Bronchus fibroblast of lung (primary cell): ENCODE results near the gene C2orf80. TPM values are rescaled to one million over a fixed set of nuclear protein-coding genes. Genes with fewer than 3 reads are reported as not detected.

ENCODE experiments used
- total RNA-seq: library from RNA; depleted of rRNA; stranded (reverse); fragments of >200 nt; gene quantifications from 2 replicates; pipeline ENCODE4 v1.2.3, GENCODE V29; 2015

The C2orf80 gene
- not detected in 2 replicates for total RNA-seq

GRCh38 chr2:208189810-208190503 lies at the start of gene C2orf80:
Gene C2orf80, minus strand, starts transcription at chr2:208190030. Its CDS starts 3,044 bp downstream, at chr2:208186986.

GRCh38 chr2:208163489-208163888 lies 26.3 kb downstream of the C2orf80 start, which contains the start of gene CRYGA:
Gene CRYGA, minus strand, starts transcription at chr2:208163589. Its CDS starts 33 bp downstream, at chr2:208163556.

GRCh38 chr2:208146006-208146405 lies 43.8 kb downstream of the C2orf80 start, which contains the start of gene CRYGB:
Gene CRYGB, minus strand, starts transcription at chr2:208146158. Its CDS starts 38 bp downstream, at chr2:208146120.

DNA sequence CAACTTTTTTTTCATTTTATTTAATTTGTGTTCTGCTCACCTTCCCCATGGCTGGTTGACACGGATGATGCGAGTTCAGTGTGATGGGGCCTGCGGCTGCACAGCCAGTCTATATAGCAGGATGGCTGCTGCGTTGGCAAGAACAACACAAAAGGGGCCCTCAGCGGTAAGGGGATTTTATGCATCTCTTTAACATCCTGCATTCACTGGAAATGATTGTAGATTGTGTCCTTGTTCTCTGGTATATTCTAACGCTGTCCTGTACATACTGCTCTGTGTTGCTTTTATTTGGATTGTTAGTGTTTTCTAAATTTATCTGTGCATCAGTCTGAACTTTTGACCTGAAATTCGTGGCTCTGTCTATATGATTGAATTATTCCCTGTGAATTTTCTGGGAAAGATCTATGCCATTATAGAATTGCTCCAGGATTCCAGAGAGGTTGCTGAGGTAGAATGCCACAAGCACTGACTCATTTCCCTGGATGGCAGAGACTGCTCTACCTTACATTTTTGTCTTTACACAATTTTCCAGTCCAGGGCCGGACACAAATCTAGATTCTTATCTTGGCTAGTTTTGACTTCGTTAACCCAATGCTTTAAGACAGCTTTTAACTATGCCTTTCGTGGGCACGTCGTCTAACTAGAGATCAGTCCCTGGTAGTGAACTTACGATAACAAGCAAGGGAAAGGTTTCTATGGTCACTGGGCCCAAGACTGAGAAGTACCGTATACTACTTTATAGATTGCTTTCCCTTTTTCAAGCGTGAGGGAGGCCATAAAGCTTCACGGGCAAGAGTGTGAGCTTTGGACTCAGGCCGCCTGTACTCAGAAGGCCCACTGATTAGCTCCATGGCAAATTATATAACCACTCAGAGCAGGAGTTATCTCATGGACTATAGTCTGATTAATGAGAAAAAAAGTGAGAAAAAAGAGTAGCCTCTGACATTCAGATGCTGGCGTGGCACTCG lies 59.8 kb downstream of the C2orf80 start, which contains the start of gene CRYGC:
Gene CRYGC (minus strand): TSS at position 85 of the 968 bp plus-strand sequence. CDS start 36 bp downstream, at position 49.

GRCh38 chr2:208124013-208124715 lies 65.7 kb downstream of the C2orf80 start, which contains the start of gene CRYGD:
Gene CRYGD, minus strand, starts transcription at chr2:208124524. Its CDS starts 51 bp downstream, at chr2:208124473.

Other genes starting within 250 kb of the C2orf80 start
- gene PLEKHM3, start 164.5 kb downstream of the C2orf80 start, total RNA-seq: 4.2 and 6.1 TPM in 2 replicates
- gene CRYGD, start 65.5 kb downstream of the C2orf80 start, total RNA-seq: not detected in 2 replicates
- not detected in 2 replicates for gene CRYGC, start 60.2 kb downstream of the C2orf80 start, total RNA-seq
- not detected in 2 replicates for gene CRYGB, start 43.9 kb downstream of the C2orf80 start, total RNA-seq
- not detected in 2 replicates for gene CRYGA, start 26.4 kb downstream of the C2orf80 start, total RNA-seq
- 162 and 184 TPM in 2 replicates for gene IDH1, start 65.0 kb upstream of the C2orf80 start, total RNA-seq
- 14.1 and 16.1 TPM in 2 replicates for gene PIKFYVE, start 76.2 kb upstream of the C2orf80 start, total RNA-seq
- gene PTH2R, start 216.8 kb upstream of the C2orf80 start, total RNA-seq: under 0.01 TPM in 1 of 2 replicates, not detected in the other